ENCODE data around the gene TWNK. TPM values are rescaled to one million over a fixed set of nuclear protein-coding genes. Genes with fewer than 3 reads are reported as not detected.

The TWNK gene
- total and polyA plus RNA-seq, 2 donors (not counting 3 experiments of a cell fraction or from before 2014, with no cell fraction given): 5.6 to 10.9 TPM

- no peaks in the 10 kb centered on the region for H3K79me2 ChIP-seq (ENCODE audit: control insufficient read depth, insufficient read depth, low read length)
- peaks cover 14 to 45% of the 10 kb centered on the region in 2 experiments for H3K36me3 ChIP-seq (ENCODE audit: control insufficient read depth in 2 of 2, extremely low read depth in 1 of 2, insufficient read depth in 2 of 2, low read length in 2 of 2)
- BruUV-seq (replicated peaks): no TSS peak
- peaks cover 0 to under 1% of the 10 kb centered on the region in 2 experiments for H3K27me3 ChIP-seq (ENCODE audit: control insufficient read depth in 2 of 2, insufficient read depth in 2 of 2, low read length in 2 of 2)
- no peak overlapping the region for H3K9ac ChIP-seq (replicated peaks; ENCODE audit: extremely low read depth, insufficient read depth, low read length)
- no peaks in the 10 kb centered on the region for H3K9me1 ChIP-seq (replicated peaks; ENCODE audit: control insufficient read depth, extremely low read depth, insufficient read depth, low read length)
- intact Hi-C loops (cut with micrococcal nuclease): no loop called here
- POLR2A ChIA-PET: no interaction called here
- DNase-seq (ENCODE audit: low read depth, low spot score) (no peak), FAIRE-seq (no peak)
- H3K27ac ChIP-seq (ENCODE audit: insufficient read depth, low read depth, low read length): no peak overlapping the region
- no peaks in the 10 kb centered on the region for H4K20me1 ChIP-seq (replicated peaks; ENCODE audit: control insufficient read depth, extremely low read depth, insufficient read depth, low read length)
- dilution Hi-C loops (cut with MboI; ENCODE audit: extremely low pct_ligation_motif_present, low sequenced_read_pairs): no loop called here
- CTCF ChIA-PET: interaction anchor here (1.4 to 9.9 kb wide), 6 partner anchors 9 to 101 kb away, joined by 5 to 165 read pairs (median 70); partner anchors contain the start of genes KAZALD1, PDZD7 and SFXN3
- H2AFZ ChIP-seq (ENCODE audit: low read depth, low read length): no peak overlapping the region
- H3K4me1 ChIP-seq (ENCODE audit: control insufficient read depth, extremely low read depth, insufficient read depth, low read length): peaks cover 11% of the 10 kb centered on the region
- no peak overlapping the region for H3K4me2 ChIP-seq (ENCODE audit: insufficient read depth, low read length)
- TF ChIP-seq EZH2 (IDR thresholded peaks at IDR 0.05; ENCODE audit: borderline replicate concordance, low read depth, low read length, severe bottlenecking): no peak
- TF ChIP-seq POLR2AphosphoS5 (IDR thresholded peaks at IDR 0.05; ENCODE audit: insufficient read depth, low read depth, low read length): no peak
- TF ChIP-seq JUN (IDR thresholded peaks at IDR 0.05; ENCODE audit: borderline replicate concordance, insufficient read depth, insufficient read length, low read depth): no peak
- TF ChIP-seq, protein P1, sequence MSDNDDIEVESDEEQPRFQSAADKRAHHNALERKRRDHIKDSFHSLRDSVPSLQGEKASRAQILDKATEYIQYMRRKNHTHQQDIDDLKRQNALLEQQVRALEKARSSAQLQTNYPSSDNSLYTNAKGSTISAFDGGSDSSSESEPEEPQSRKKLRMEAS (IDR thresholded peaks at IDR 0.05; ENCODE audit: insufficient read depth, insufficient read length): no peak
- no peak for TF ChIP-seq MYC (IDR thresholded peaks at IDR 0.05; ENCODE audit: low read depth, low read length)
- no peak for TF ChIP-seq FOS (IDR thresholded peaks at IDR 0.05; ENCODE audit: borderline replicate concordance, insufficient read depth, low read length)
- no peak for TF ChIP-seq POLR2A (IDR thresholded peaks at IDR 0.05; ENCODE audit: low read depth, low read length)
- TF ChIP-seq CTCF (IDR thresholded peaks at IDR 0.05; ENCODE audit: extremely low read depth in 1 of 2, insufficient read depth in 1 of 2, low read depth in 1 of 2, low read length in 2 of 2): no peak
- no peak for TF ChIP-seq GATA2 (IDR thresholded peaks at IDR 0.05; ENCODE audit: insufficient read depth, insufficient read length, low read depth, low read length)
- H3K9me3 ChIP-seq (replicated peaks; ENCODE audit: control insufficient read depth, insufficient read depth, low read length): no peaks in the 10 kb centered on the region
- no peak overlapping the region for H3K4me3 ChIP-seq (replicated peaks in 1 of 3; ENCODE audit: insufficient read depth in 1 of 3, low read depth in 1 of 3, low read length in 3 of 3)
Measured at GRCh38 chr10:101040061-101040460, 52.7 kb downstream of the TWNK start.
